ACHN (cell line): ENCODE data around the gene FOXK2.
A peak's percentile ranks its signal among the peaks of the same experiment; 100 is the strongest.

Source experiments
- DNase-seq: peaks from one replicate; pipeline ENCODE4 v3.0.0-alpha.2; 2015
- in situ Hi-C: cut with HindIII; loops from 2 replicates; pipeline ENCODE4 v1.10.0; 2017; ENCODE audit warnings: low sequenced_read_pairs, low pct_ligation_motif_present, low pct_unique_long_range_greater_than_20kb

The FOXK2 gene

DNA sequence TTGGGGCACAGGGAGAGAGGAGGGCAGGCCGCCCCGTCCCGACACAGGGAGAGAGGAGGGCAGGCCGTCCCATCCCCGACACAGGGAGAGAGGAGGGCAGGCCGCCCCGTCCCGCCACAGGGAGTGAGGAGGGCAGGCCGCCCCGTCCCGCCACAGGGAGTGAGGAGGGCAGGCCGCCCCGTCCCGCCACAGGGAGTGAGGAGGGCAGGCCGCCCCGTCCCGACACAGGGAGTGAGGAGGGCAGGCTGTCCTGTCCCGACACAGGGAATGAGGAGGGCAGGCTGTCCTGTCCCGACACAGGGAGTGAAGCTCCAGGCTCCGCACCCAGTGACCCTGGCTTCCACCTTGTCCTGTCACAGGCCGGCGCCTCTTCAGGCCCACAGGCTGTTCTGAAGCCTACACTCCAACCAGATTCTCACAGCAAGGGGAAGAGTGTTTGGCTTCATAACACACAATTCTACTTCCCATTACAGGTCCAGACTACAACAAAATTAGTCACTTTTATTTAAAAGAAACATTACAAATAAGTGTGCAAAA is 94.6 kb downstream of the FOXK2 start:
- DNase-seq = no peak
- in situ Hi-C loops = no loop called here

DNA sequence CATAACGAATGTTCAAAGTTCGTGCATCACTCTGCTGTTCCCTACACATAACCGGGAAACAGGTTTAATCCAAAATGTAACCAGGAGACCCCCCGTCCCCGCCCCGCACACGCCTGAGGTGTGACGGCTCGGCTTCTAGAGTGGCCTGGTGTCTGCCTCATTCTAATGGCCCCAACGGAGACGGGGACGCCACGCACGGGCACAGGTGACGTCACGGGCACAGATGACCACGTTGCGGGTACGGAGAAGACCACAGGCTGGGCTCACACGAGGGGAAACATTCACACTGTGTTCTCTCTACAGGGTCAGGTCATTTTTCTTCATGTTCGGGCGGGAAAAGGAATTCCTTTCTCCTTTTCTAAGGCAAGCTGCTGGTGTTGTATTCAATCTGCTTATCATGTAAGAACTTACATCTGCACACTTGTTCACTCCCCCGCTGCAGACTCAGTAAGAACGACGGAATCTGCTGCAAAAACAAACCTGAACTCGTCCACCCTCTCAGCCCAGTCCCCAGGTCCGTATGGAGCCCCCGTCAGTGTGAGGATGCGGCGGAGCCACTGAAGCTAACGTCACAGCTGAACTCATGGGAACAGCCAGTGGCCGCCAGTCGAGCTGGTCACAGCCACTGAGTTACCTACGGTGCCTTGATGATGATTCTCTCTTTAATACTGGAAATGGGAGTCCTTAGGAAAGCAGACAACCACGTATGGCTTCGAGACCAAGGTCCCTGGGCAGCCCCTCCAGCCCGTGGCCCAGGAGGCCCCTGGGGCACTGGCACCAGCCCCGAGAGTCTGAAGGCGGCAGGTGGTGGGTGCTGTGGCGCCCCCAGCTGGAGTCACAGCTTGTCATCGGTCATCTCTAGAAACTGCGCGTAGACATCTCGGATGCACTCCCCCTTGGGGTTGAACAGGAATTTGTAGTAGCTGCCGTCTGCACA is 95.8 kb downstream of the FOXK2 start:
- in situ Hi-C loops = no loop called here
- DNase-seq = peak; percentile 19

DNA sequence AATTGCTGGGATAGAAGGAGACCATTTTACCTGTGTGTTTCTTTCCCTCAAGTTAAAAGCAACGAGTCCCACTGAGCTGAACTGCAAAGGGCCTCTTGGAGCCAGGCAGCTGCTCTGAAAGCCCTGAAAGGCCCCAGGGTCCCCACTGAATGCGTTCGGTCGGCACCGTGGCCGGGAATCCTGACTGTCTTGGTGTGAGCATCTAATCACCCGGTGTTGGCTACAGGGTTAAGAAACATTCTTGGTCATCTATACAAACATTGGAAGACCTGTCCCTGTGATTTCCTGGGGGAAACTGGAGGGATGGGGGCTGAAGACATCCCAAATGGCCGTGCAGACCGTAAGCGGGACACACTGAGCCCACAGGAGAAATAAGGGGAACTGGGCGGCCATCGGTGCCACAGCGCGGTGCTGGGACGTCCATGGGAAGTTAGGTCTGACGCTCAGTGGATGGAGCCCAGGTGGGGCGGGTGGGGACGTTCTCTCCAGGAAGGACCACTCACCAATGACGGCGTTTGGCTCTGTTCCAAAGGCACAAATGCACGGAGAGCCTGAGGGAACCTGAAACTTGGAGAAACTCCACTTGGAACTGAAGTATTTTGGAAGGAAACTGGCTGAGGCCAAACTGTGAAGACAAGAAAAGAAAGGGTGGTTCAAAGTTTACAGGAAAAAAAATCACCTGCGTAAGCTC is 96.6 kb downstream of the FOXK2 start:
- in situ Hi-C loops = no loop called here
- DNase-seq = no peak

DNA sequence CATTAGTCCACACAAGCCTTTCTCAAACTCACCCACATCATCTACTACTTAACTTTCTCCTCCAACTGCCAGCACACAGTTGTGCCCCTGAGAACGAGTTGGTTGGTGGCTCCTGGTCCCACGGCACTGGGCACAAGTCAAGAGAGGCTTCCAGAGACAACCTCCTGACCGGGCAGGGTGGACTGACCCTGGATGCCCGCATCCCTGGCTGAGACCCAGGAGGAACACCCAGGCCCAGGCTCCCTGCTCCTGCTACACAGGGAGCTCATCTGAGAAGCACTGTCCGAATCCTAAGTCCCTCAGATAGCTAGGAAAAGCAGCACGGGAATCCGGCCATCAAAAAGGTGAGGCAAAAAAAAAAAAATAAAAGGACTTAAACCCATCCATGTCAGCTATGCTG is 99.7 kb downstream of the FOXK2 start:
- no peak for DNase-seq
- in situ Hi-C loops = no loop called here

DNA sequence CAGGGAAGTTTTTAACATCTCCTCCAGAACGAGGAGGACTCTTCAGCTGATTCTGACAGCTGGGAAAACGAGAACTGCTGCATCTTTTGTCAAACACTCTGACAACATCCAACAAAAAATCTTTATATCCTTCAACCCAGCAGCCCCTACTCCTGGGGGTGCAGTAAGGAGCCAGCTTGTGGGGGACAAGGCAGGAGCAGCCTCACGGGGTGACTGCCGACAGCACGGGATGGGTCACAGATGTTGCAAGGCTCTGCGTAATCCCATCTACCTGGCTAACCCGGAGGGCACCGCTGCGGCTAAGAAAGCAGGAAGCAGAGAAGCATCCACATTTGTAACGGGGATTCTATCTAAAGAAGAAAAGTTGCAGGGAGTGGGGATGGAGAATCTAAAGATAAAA is 100.1 kb downstream of the FOXK2 start:
- in situ Hi-C loops = no loop called here
- no peak for DNase-seq

DNA sequence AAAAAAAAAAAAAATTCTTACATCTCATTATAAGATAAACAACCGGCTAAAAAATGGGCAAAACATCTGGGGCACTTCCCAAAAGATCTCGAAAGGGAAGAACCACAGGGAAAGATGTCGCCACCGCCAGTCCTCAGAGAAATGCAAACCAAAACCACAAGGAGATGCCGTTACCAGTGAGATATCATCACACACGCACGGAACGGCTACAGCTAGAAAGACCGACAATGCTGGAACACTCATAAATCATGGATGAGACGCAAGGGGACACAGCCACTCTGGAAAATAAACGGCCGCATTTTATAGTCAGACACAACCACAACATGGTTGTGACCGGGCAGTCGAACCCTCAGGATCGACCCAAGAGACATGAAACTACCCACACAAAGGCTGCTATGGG is 104.2 kb downstream of the FOXK2 start:
- in situ Hi-C loops = no loop called here
- no peak for DNase-seq

DNA sequence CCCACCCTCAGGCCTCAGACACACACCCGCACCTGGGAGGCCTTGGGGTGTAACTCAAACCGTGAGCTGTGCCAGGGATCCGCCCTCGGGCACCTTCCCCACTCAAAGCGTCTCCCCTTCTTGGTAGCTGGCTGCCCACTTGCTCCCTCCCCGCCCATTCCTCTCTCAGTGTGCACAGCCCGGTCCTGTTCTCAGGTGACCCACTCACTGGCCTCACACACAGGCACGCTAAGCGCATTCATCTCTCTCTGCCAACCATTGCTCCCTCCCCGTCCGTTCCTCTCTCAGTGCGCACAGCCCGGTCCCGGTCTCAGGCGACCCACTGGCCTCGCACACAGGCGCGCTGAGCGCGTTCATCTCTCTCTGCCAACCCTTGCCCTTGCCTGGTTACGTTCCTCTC is 107.9 kb downstream of the FOXK2 start:
- in situ Hi-C loops = no loop called here
- no peak for DNase-seq

DNA sequence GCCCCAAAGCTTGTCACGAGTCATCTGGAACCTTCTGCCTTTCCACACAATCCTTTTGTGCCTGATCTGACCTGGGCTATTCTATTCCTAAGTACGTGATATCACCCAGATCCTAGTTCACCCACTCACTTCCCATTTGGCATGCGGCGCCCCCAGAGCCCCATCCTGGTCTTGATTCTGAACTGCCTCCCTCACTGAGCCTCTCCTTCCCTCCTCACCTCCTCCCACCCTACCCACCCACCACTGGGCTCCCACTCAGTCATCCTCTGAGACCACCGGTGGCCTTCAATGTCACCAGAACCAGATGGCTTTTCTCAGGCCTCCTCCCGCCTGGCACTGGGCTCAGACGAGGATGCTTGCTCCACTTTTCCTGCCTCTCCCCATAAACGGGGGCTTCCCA is 110.2 kb downstream of the FOXK2 start:
- in situ Hi-C loops = no loop called here
- no peak for DNase-seq

DNA sequence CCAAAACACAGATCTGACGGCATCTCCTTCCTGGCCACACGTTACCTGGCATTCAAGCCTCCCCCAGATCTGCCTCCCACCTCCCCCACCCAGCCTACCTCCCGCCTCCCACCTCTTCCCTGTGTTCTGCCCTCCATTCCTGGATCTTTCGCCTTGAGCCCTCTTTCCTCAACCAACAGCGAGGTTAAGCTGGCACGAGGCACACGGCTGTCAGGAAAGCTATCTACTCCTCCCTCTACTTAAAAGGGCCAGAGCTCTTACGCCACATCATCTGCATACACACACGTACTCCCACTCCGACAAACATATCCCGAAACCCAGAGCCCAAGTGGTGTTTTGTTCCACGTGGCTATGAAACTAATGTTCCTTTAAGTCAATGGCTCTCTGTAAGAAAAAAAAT is 110.7 kb downstream of the FOXK2 start:
- in situ Hi-C loops = no loop called here

DNA sequence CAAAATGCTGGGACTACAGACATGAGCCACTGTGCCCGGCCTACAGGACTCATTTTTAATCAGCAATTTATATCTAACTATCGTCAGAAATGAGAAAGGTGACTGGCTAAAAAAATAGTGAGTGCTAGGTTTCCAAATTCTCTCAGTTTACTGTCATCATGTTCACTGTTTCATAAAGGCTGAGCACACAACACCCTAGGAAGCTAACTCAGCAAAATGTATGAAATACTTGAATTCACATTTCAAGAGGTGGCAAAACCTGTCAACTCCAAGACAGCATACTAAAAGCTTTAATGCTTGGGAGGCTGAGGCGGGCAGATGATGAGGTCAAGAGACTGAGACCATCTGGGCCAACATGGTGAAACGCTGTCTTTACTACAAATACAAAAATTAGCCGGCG is 112.0 kb downstream of the FOXK2 start:
- in situ Hi-C loops = no loop called here
- no peak for DNase-seq

More for the DNA sequence above, 110.7 kb downstream of the FOXK2 start:
- DNase-seq = no peak

DNA sequence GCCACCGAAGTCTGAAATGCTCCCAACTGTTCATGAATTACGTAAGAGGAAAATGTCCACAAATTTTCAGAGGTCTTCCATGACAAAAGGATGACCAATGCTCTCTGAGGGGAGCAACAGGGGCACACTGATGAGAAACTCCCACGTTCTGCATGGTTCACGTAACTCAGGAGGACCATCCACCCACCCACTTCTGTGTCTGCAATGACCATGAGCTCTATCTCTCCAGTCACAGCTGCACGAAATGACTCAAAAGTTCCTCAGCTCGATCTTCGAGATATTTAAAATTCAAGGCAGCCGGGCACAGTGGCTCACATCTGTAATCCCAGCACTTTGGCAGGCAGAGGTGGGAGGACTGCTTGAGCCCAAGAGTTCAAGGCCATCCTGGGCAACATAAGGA is 112.9 kb downstream of the FOXK2 start:
- DNase-seq = no peak
- in situ Hi-C loops = no loop called here

DNA sequence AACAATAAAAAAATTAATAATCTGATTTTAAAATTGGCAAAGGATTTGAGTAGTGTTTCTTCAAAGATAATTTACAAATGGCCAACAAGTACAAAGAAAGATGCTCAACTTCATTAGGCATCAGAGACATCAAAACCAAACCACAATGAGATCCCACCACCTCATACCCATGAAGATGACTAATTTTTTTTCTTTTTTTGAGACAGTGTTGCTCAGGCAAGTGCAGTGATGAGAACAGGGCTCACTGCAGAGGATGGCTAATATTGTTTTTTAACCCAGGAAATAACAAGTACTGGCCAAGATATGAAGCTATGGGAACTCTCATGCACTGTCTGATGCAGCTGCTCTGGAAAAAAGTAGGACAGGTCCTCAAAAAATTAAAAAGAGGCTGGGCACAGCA is 113.8 kb downstream of the FOXK2 start:
- DNase-seq = no peak

DNA sequence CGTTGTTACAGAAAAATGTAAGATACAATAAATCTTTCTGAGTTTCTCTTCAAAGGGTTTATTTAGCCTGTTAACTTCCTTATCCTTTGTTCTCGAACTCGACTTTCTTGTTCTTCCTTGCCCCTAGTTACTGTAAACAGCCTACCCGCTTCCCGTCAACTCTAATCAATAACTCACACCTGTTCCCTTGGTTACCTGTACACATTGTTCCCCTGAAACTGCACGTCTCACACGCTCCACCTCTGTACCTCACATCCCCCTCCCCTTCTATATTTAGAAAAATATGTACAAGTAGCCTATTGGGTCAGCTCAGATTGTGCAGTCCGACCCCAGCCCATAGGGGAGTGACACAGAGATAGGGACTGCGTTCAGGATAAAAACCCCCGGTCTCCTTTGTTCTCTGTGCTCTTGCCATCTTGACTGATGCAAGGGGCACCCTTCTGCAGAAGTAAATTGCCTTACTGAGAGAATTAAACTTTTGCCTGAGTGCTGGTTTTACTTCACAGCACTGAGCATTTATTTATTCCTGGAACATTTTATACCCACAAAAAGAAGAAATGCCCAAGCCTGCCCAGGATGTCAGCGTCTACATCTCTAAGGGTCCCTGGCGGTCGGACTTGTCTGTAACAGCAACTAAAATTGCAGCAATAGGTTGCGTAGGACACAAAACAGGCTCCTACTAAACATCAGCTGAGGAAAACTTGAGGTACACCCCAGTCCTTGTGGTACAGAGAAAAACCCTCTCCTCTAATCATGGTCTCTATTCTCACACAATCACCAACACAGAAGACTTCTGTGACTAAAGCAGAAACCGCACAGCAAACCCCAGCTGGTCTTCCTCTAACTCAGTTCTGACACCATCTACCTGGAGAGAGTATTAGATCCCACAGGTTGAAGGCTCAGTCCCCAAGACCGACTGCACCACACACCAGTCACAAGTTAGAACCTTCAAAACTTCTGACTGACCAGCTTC is 117.4 kb downstream of the FOXK2 start:
- DNase-seq = no peak
- in situ Hi-C loops = no loop called here

More for the DNA sequence above, 113.8 kb downstream of the FOXK2 start:
- in situ Hi-C loops = no loop called here

DNA sequence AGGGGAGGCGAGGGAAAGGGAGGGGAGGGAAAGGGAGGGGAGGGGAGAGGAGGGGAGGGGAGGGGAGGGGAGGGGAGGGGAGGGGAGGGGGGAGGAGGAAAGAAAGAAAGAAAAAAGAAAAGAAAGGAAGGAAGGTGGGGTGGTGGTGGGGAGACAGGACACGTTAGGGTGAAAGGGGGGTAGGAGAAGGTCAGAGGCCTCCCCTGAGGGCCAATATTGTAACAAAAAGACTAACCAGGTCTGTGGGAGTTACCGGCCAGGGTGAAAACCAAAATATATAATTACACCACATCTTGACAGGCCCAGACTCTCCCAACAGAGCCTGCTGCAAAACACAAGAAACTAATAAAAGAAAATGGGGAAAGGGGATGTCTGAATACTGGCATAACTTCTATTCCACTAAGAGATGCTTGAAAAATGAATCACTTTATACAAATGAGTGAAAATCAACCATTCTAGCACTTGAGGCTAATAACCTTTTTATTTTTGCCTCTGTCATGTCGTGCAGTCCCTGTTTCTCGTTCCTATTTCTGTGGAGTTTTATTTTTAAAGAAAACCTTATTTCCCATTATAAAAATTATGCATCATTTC is 118.7 kb downstream of the FOXK2 start:
- in situ Hi-C loops = no loop called here
- DNase-seq = no peak

DNA sequence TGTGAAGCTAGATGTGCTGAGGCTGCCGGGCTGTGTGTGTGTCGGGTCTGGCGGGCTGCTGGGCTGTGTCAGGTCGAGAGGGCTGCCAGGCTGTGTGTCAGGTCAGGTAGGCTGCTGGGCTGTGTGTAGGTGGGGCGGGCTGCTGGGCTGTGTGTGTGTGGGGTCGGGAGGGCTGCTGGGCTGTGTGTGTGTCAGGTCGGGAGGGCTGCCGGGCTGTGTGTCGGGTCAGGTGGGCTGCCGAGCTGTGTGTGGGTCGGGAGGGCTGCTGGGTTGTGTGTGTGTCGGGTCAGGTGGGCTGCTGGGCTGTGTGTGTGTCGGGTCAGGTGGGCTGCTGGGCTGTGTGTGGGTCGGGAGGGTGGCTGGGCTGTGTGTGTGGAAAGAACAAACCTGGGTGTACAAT is 120.1 kb downstream of the FOXK2 start:
- in situ Hi-C loops = no loop called here
- DNase-seq = no peak

DNA sequence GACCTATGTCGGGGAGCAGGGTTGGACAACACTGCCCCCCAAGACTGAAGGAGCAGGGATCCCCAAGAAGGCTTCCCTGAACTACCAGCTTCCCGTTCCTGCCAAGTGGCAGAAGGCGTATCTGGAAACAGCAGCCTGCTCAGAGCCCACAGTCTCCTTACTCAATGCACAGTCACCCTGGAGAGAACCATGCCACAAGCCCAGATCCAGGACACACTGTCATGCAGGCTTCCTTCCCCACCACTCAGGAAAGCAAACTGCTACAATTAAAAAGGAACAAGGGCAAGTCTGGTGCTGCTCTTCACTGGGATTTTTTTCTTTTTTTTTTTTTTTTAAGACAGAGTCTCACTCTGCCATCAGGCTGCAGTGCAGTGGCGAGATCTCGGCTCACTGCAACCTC is 120.5 kb downstream of the FOXK2 start:
- in situ Hi-C loops = no loop called here
- no peak for DNase-seq

DNA sequence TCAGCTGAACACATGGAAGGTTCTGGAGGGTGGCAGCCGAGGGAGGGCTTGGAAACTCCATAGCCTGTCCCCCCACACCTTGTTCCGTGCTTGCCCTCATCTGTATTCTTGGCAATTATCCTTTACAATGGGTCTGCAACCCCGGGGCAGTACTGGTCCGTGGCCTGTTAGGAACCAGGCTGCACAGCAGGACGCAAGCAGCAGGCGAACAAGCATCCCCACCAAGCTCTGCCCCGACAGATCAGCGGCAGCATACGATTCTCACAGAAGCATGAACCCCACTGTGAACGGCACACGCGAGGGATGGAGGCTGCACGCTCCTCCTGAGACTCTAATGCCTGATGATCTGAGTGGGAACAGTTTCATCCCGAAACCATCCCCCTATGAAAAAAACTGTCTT is 122.5 kb downstream of the FOXK2 start:
- no peak for DNase-seq
- in situ Hi-C loops = no loop called here

DNA sequence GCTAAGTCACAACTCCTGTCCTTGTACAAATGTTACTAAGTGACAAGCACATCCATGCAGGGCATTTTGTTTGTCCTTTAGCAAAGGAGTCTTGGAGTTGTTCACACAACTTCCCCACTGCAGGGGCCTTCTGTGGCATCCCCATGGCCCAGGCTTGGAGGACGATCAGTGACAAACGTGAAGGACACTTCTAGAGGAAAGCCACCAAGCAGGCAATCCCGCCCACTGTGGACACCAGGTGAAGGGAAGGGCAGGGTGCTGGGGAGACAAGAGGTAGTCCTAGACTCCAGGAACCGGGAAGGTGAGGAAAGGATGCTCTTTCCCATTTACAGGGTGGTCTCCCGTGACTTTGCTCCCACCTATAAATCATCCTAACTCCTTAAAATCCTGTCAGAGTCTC is 124.6 kb downstream of the FOXK2 start:
- in situ Hi-C loops = no loop called here

More for the DNA sequence above, 124.6 kb downstream of the FOXK2 start:
- no peak for DNase-seq
